ENCODE measurements around the gene CAMSAP3. TPM values are rescaled to one million over a fixed set of nuclear protein-coding genes. Genes with fewer than 3 reads are reported as not detected.

The CAMSAP3 gene
- polyA plus RNA-seq, 1 of the 3 experiments (the other 2 are of a cell fraction), result 0.08 TPM

- ChIA-PET POLR2A (no interaction called here), CTCF (interaction anchor here (2.3 to 5.5 kb wide), 3 partner anchors 12 to 277 kb away, joined by 9 to 25 read pairs (median 10); no protein-coding TSS in a partner anchor)
- no peak overlapping the region for H2AFZ ChIP-seq (ENCODE audit: low read depth)
- H3K9ac ChIP-seq, result no peak overlapping the region
- peaks cover 44% of the 10 kb centered on the region for H3K79me2 ChIP-seq (ENCODE audit: insufficient read depth)
- 0 out of 2 replicates have a peak, but pooled peaks cover 5% of the 10 kb centered on the region for H4K20me1 ChIP-seq (ENCODE audit: insufficient read depth)
- peaks cover 0 to 3% of the 10 kb centered on the region in 2 experiments for H3K36me3 ChIP-seq (replicated peaks in 1 of 2; ENCODE audit: control insufficient read depth in 1 of 2, insufficient read depth in 2 of 2, low read length in 1 of 2)
- H3K4me2 ChIP-seq, result no peak overlapping the region
- H3K27ac ChIP-seq (ENCODE audit: low read depth in 2 of 2, low read length in 1 of 2), result no peak overlapping the region
- WGBS (ENCODE audit: low lambda C conversion rate), result 88% methylated on average over 12 of the region's 12 CpGs
- H3F3A ChIP-seq (replicated peaks; ENCODE audit: insufficient read depth), result no peaks in the 10 kb centered on the region
- H3K4me3 ChIP-seq (ENCODE audit: low read depth in 2 of 2, low read length in 1 of 2), result no peak overlapping the region
- H3K9me2 ChIP-seq, result no peaks in the 10 kb centered on the region
- TF ChIP-seq USF1 (IDR thresholded peaks at IDR 0.05; ENCODE audit: borderline replicate concordance, low read depth) (no peak), FOXJ3 (CRISPR knock-in tag; IDR thresholded peaks at IDR 0.05) (no peak), FOXM1 (IDR thresholded peaks at IDR 0.05; ENCODE audit: low read depth) (no peak), FOSL2 (IDR thresholded peaks at IDR 0.05; ENCODE audit: borderline replicate concordance, low read depth) (no peak), NRF1 (IDR thresholded peaks at IDR 0.05; ENCODE audit: low read depth, low read length) (no peak), REST (IDR thresholded peaks at IDR 0.05; ENCODE audit: low read depth, low read length) (no peak), USF2 (IDR thresholded peaks at IDR 0.05; ENCODE audit: borderline replicate concordance, low read depth, low read length) (no peak), TEAD4 (IDR thresholded peaks at IDR 0.05; ENCODE audit: borderline replicate concordance, insufficient read depth) (no peak)
- H3K27me3 ChIP-seq (ENCODE audit: insufficient read depth), result peaks cover 20% of the 10 kb centered on the region; the same call in 1 of the 2 replicates
- H3K4me1 ChIP-seq (ENCODE audit: control insufficient read depth in 1 of 2, insufficient read depth in 2 of 2, low read depth in 1 of 2, low read length in 1 of 2), result peaks cover 8 to 24% of the 10 kb centered on the region in 2 experiments; a peak in 2 of 4 replicates
- DNase-seq, result no peak
- no peaks in the 10 kb centered on the region for H3K9me3 ChIP-seq
These were observed 35.9 kb downstream of the CAMSAP3 start for GRCh38 chr19:7631577-7631976.

GRCh38 chr19:7632340-7633203 is 36.9 kb downstream of the CAMSAP3 start:
- Histone ChIP-seq H3K36me3 (replicated peaks in 1 of 2; ENCODE audit: control insufficient read depth in 1 of 2, insufficient read depth in 2 of 2, low read length in 1 of 2) (no peaks in the 10 kb centered on the region), H2AFZ (ENCODE audit: low read depth) (no peak overlapping the region), H3K4me1 (ENCODE audit: control insufficient read depth in 1 of 2, insufficient read depth in 2 of 2, low read depth in 1 of 2, low read length in 1 of 2) (peaks cover 8 to 24% of the 10 kb centered on the region in 2 experiments; a peak in 2 of 4 replicates), H3K9ac (no peak overlapping the region), H3K79me2 (ENCODE audit: insufficient read depth) (peaks cover 34% of the 10 kb centered on the region), H3F3A (replicated peaks; ENCODE audit: insufficient read depth) (no peaks in the 10 kb centered on the region), H3K9me2 (no peaks in the 10 kb centered on the region), H3K27me3 (ENCODE audit: insufficient read depth) (peaks cover 30% of the 10 kb centered on the region), H4K20me1 (ENCODE audit: insufficient read depth) (0 out of 2 replicates have a peak, but pooled peaks cover 5% of the 10 kb centered on the region), H3K4me2 (no peak overlapping the region), H3K4me3 (ENCODE audit: low read depth in 2 of 2, low read length in 1 of 2) (no peak overlapping the region), H3K27ac (ENCODE audit: low read depth in 2 of 2, low read length in 1 of 2) (no peak overlapping the region), H3K9me3 (no peaks in the 10 kb centered on the region)
- CTCF ChIA-PET, result interaction anchor here (1.1 to 5.5 kb wide), 3 partner anchors 20 to 1573 kb away, joined by 3 to 25 read pairs (median 6); no protein-coding TSS in a partner anchor
- DNase-seq, result no peak
- 95% methylated on average over 20 of the region's 40 CpGs for WGBS (ENCODE audit: low lambda C conversion rate)
- POLR2A ChIA-PET, result no interaction called here
- TF ChIP-seq IRF3 (IDR thresholded peaks at IDR 0.05; ENCODE audit: low read depth, low read length) (no peak), CHD2 (IDR thresholded peaks at IDR 0.05; ENCODE audit: low read length, partially characterized antibody) (no peak), SIN3A (IDR thresholded peaks at IDR 0.05; ENCODE audit: borderline replicate concordance, low read depth, low read length) (no peak), TEAD4 (IDR thresholded peaks at IDR 0.05; ENCODE audit: borderline replicate concordance, insufficient read depth) (no peak), POLR2AphosphoS5 (IDR thresholded peaks at IDR 0.05; ENCODE audit: low read depth, low read length) (no peak), NFIC (IDR thresholded peaks at IDR 0.05; ENCODE audit: borderline replicate concordance) (no peak), ZBTB33 (IDR thresholded peaks at IDR 0.05; ENCODE audit: borderline replicate concordance, low read depth) (no peak), RAD21 (IDR thresholded peaks at IDR 0.05; ENCODE audit: low read length) (no peak), RXRA (IDR thresholded peaks at IDR 0.05; ENCODE audit: borderline replicate concordance, low read depth) (no peak), JUND (IDR thresholded peaks at IDR 0.05) (no peak)

Measured in SK-N-SH (cell line).